HG02885 (cell line): ENCODE results near the gene THRAP3.
"Not testable (repeated sequence)": the region's sequence is repeated elsewhere in the genome, so short reads cannot be mapped to it uniquely, and the experiment has no call there.

Experiments
- ATAC-seq: cut with Tn5 transposase; IDR thresholded peaks from one replicate; pipeline ENCODE4 v1.9.1; 2021; ENCODE audit warnings: mild to moderate bottlenecking; ENCODE audit not compliant: unreplicated experiment, poor library complexity

The THRAP3 gene

GRCh38 chr1:36223996-36224536, at the start of gene THRAP3:
Gene THRAP3, plus strand, starts transcription at chr1:36224443. Its CDS starts 58,121 bp downstream, at chr1:36282564.
- ATAC-seq = peak; percentile 90

GRCh38 chr1:36174713-36175112, 49.5 kb upstream of the THRAP3 start:
- no peak for ATAC-seq

- ATAC-seq = no peak
These were observed 48.8 kb upstream of the THRAP3 start for GRCh38 chr1:36175137-36176095.

GRCh38 chr1:36176106-36176949, 47.9 kb upstream of the THRAP3 start:
- no peak for ATAC-seq

- no peak for ATAC-seq
These were observed 46.4 kb upstream of the THRAP3 start for GRCh38 chr1:36177589-36178431.

GRCh38 chr1:36178471-36179219, 45.6 kb upstream of the THRAP3 start:
- no peak for ATAC-seq

GRCh38 chr1:36179220-36179600, 45.0 kb upstream of the THRAP3 start:
- no peak for ATAC-seq

GRCh38 chr1:36182734-36183133, 41.5 kb upstream of the THRAP3 start:
- no peak for ATAC-seq

- no peak for ATAC-seq
These were observed 40.9 kb upstream of the THRAP3 start for GRCh38 chr1:36183309-36183856.

- ATAC-seq = peak; percentile 66
These were observed 36.2 kb upstream of the THRAP3 start for GRCh38 chr1:36187800-36188593.

GRCh38 chr1:36196805-36197204, 27.4 kb upstream of the THRAP3 start:
- ATAC-seq = not testable (repeated sequence)

- no peak for ATAC-seq
These were observed 25.6 kb upstream of the THRAP3 start for GRCh38 chr1:36198641-36199040.

GRCh38 chr1:36199934-36200741, 24.1 kb upstream of the THRAP3 start:
- ATAC-seq = no peak

GRCh38 chr1:36203027-36203553, 21.2 kb upstream of the THRAP3 start:
- no peak for ATAC-seq

GRCh38 chr1:36203554-36204346, 20.5 kb upstream of the THRAP3 start:
- no peak for ATAC-seq

GRCh38 chr1:36204347-36204909, 19.8 kb upstream of the THRAP3 start:
- ATAC-seq = no peak
